ENCODE data around the gene NDUFB3. TPM values are rescaled to one million over a fixed set of nuclear protein-coding genes. Genes with fewer than 3 reads are reported as not detected.
"Not testable (repeated sequence)": the region's sequence is repeated elsewhere in the genome, so short reads cannot be mapped to it uniquely, and the experiment has no call there.

NDUFB3 gene
- polyA plus RNA-seq, 2 of the 4 experiments (the other 2 are of a cell fraction): 162 to 220 TPM

DNA sequence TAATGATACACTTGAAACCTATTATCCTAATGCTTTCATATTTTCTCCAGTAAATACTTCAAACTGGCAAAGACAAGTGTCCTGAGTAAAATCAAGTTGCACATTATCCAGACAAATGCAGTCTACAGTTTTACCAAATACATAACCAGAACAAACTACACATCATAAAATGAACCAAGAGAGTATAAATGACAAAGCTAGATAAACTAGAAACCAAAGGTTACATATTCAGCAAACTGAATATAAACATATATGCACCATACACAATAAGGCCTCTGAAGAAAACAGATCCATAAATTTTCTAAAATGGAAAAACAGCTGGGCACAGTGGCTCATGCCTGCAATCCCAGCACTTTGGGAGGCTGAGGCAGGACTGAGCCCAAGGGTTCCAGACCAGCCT is 47.3 kb upstream of the NDUFB3 start:
- POLR2A ChIA-PET: no interaction called here

DNA sequence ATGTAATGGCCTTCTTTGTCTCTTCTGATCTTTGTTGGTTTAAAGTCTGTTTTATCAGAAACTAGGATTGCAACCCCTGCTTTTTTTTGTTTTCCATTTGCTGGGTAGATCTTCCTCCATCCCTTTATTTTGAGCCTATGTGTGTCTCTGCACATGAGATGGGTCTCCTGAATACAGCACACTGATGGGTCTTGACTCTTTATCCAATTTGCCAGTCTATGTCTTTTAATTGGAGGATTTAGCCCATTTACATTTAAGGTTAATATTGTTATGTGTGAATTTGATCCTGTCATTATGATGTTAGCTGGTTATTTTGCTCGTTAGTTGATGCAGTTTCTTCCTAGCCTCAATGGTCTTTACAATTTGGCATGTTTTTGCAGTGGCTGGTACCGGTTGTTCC is 37.4 kb upstream of the NDUFB3 start:
- ATAC-seq; H3K27ac ChIP-seq; CTCF ChIA-PET; H3K4me3 ChIP-seq; H3K9me3 ChIP-seq; DNase-seq (ENCODE audit: low read depth in 1 of 2, low spot score in 1 of 2); H3K4me1 ChIP-seq; FAIRE-seq; H3K4me2 ChIP-seq; POLR2A ChIA-PET: not testable (repeated sequence)
- 90% methylated on average over 2 of the region's 2 CpGs for WGBS (ENCODE audit: missing lambda C conversion rate)

More for the DNA sequence above, 47.3 kb upstream of the NDUFB3 start:
- FAIRE-seq (no peak), ATAC-seq (no peak), DNase-seq (ENCODE audit: low read depth in 1 of 2, low spot score in 1 of 2) (no peak)
- CTCF ChIA-PET: no interaction called here
- Histone ChIP-seq H3K9me3 (no peaks in the 10 kb centered on the region), H3K27ac (no peak overlapping the region), H3K4me1 (no peaks in the 10 kb centered on the region), H3K4me3 (no peak overlapping the region), H3K4me2 (no peak overlapping the region)
- TF ChIP-seq MYC (IDR thresholded peaks at IDR 0.05; ENCODE audit: borderline replicate concordance, low read length): no peak
- TF ChIP-seq HOXB5 (CRISPR knock-in tag; IDR thresholded peaks at IDR 0.05): no peak
- TF ChIP-seq BHLHE40 (IDR thresholded peaks at IDR 0.05; ENCODE audit: low read depth, low read length): no peak
- no peak for TF ChIP-seq EP300 (IDR thresholded peaks at IDR 0.05)
- TF ChIP-seq ZFP36 (IDR thresholded peaks at IDR 0.05; ENCODE audit: borderline replicate concordance, partially characterized antibody): no peak
- TF ChIP-seq, protein P1, sequence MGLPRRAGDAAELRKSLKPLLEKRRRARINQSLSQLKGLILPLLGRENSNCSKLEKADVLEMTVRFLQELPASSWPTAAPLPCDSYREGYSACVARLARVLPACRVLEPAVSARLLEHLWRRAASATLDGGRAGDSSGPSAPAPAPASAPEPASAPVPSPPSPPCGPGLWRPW (IDR thresholded peaks at IDR 0.05): no peak
- TF ChIP-seq ZNF302 (CRISPR knock-in tag; IDR thresholded peaks at IDR 0.05): no peak
- TF ChIP-seq PHF8 (IDR thresholded peaks at IDR 0.05; ENCODE audit: borderline replicate concordance, low read depth): no peak

DNA sequence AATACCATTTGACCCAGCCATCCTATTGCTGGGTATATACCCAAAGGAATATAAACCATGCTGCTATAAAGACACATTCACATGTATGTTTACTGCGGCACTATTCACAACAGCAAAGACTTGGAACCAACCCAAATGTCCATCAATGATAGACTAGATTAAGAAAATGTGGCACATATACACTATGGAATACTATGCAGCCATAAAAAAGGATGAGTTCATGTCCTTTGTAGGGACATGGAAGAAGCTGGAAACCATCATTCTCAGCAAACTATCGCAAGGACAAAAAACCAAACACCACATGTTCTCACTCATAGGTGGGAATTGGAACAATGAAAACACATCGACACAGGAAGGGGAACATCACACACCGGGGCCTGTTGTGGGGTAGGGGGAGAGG is 33.4 kb upstream of the NDUFB3 start:
- 89% methylated on average over 4 of the region's 4 CpGs for WGBS (ENCODE audit: missing lambda C conversion rate)
- FAIRE-seq; ATAC-seq; DNase-seq (ENCODE audit: low read depth in 1 of 2, low spot score in 1 of 2); H3K4me2 ChIP-seq; H3K9me3 ChIP-seq; POLR2A ChIA-PET; H3K4me1 ChIP-seq; CTCF ChIA-PET; H3K27ac ChIP-seq; H3K4me3 ChIP-seq: not testable (repeated sequence)

DNA sequence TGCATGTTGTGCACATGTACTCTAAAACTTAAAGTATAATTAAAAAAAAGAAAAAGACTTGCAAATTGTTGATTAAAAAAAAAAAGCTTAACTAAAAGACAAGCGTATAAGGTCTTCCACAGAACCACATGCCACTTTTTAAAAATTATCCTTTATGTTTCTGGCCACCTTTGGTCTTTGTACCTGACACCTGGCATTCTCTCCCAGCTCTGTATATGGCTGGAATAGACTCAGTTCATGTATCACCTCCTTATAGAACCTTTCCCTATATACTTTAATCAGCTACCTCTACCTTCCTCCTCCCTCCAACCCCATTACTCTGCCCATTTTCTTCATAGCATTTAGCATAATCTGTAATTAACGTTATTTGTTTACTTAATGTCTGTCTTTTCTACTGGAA is 32.9 kb upstream of the NDUFB3 start:
- CTCF ChIA-PET: interaction anchor here (0.6 kb wide), 1 partner anchor 139 kb away, joined by 6 read pairs; no protein-coding TSS in a partner anchor
- POLR2A ChIA-PET: no interaction called here
- TF ChIP-seq CBX2 (IDR thresholded peaks at IDR 0.05; ENCODE audit: borderline replicate concordance, low read depth) (no peak), SREBF2 (IDR thresholded peaks at IDR 0.05) (no peak), CHD4 (IDR thresholded peaks at IDR 0.05; ENCODE audit: borderline replicate concordance) (no peak), FOSL2 (IDR thresholded peaks at IDR 0.05) (no peak), FOSL2 (CRISPR knock-in tag; IDR thresholded peaks at IDR 0.05) (no peak), POLR2AphosphoS2 (conservative IDR thresholded peaks at IDR 0.05; ENCODE audit: low read length) (no peak), EHF (CRISPR knock-in tag; IDR thresholded peaks at IDR 0.05) (no peak), ZNF302 (CRISPR knock-in tag; IDR thresholded peaks at IDR 0.05) (no peak), ESRRA (IDR thresholded peaks at IDR 0.05; ENCODE audit: borderline replicate concordance, low read length) (no peak), ELK1 (IDR thresholded peaks at IDR 0.05; ENCODE audit: low read depth, low read length) (no peak)
- TF ChIP-seq, protein P1 (IDR thresholded peaks at IDR 0.05): no peak
- Histone ChIP-seq H3K4me2 (no peak overlapping the region), H3K9me3 (no peaks in the 10 kb centered on the region), H3K4me1 (peaks cover 5% of the 10 kb centered on the region; the same call in 1 of the 3 replicates), H3K27ac (no peak overlapping the region), H3K4me3 (no peak overlapping the region)
- ATAC-seq (no peak), FAIRE-seq (no peak), DNase-seq (ENCODE audit: low read depth in 1 of 2, low spot score in 1 of 2) (no peak)
- 83% methylated on average over 2 of the region's 2 CpGs for WGBS (ENCODE audit: missing lambda C conversion rate)
